ENCODE measurements around the gene ARFGAP1.

DNA sequence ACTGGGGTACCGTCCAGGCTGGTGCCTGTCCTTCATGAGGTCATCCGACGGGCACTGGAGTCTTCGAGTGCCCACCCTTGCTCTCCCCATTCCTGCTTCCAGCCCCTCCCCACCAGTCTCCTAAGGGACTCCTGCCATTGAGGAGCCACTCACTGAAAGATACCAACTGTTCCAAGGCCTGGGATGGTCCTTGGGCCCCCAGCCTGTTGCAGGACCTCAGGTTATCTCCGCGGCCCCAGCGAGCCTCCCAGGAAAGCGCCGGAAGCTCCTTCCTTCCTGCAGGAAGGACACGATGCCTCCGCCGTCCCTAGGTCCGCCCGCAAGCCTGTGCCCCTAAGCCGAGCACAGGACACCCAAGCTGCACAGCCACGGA, 19.6 kb upstream of the ARFGAP1 start:
- TF ChIP-seq, protein P1, sequence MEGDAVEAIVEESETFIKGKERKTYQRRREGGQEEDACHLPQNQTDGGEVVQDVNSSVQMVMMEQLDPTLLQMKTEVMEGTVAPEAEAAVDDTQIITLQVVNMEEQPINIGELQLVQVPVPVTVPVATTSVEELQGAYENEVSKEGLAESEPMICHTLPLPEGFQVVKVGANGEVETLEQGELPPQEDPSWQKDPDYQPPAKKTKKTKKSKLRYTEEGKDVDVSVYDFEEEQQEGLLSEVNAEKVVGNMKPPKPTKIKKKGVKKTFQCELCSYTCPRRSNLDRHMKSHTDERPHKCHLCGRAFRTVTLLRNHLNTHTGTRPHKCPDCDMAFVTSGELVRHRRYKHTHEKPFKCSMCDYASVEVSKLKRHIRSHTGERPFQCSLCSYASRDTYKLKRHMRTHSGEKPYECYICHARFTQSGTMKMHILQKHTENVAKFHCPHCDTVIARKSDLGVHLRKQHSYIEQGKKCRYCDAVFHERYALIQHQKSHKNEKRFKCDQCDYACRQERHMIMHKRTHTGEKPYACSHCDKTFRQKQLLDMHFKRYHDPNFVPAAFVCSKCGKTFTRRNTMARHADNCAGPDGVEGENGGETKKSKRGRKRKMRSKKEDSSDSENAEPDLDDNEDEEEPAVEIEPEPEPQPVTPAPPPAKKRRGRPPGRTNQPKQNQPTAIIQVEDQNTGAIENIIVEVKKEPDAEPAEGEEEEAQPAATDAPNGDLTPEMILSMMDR (IDR thresholded peaks at IDR 0.05; ENCODE audit: insufficient read depth, low read depth, low read length), result no peak
- TF ChIP-seq EZH2 (IDR thresholded peaks at IDR 0.05; ENCODE audit: insufficient read depth, low read length), result peak; percentile 78
